Aorta (tissue), 5 donors: Measurements from ENCODE around the gene FDX1. TPM values are rescaled to one million over a fixed set of nuclear protein-coding genes. Genes with fewer than 3 reads are reported as not detected.

ENCODE experiments used
- ATAC-seq: fragments of 200-7000 bp; cut with Tn5 transposase; one replicate; pipeline ENCODE4 v1.9.1; 2022; ENCODE audit warnings: moderate library complexity; ENCODE audit not compliant: low FRiP score
- DNase-seq, 2 donors: peaks; one replicate each; pipeline ENCODE4 v3.0.0-alpha.2; 2020
- H3K27ac ChIP-seq, 2 donors: one replicate each; pipeline ENCODE4 v1.5.1; 2013; ENCODE audit warnings: low read length in 2 of 2, mild to moderate bottlenecking in 2 of 2, moderate library complexity in 2 of 2, control low read depth in 1 of 2, inconsistent platforms in 1 of 2, low read depth in 1 of 2
- H3K27me3 ChIP-seq, 2 donors: one replicate each; pipeline ENCODE4 v1.6.1; 2013; ENCODE audit warnings: control low read depth in 1 of 2, low read length in 1 of 2, mild to moderate bottlenecking in 1 of 2, moderate library complexity in 1 of 2; ENCODE audit not compliant: insufficient read depth in 2 of 2, control insufficient read depth in 1 of 2
- H3K36me3 ChIP-seq, 2 donors: one replicate each; pipeline ENCODE4 v1.6.1; 2013; ENCODE audit warnings: control low read depth in 1 of 2, low read length in 1 of 2, mild to moderate bottlenecking in 1 of 2; ENCODE audit not compliant: insufficient read depth in 2 of 2, control insufficient read depth in 1 of 2
- H3K4me1 ChIP-seq, 2 donors: one replicate each; pipeline ENCODE4 v1.6.1; 2013; ENCODE audit warnings: low read length in 2 of 2, control low read depth in 1 of 2, mild to moderate bottlenecking in 1 of 2, moderate library complexity in 1 of 2; ENCODE audit not compliant: insufficient read depth in 2 of 2, control insufficient read depth in 1 of 2
- H3K4me3 ChIP-seq, 2 donors: one replicate each; pipeline ENCODE4 v1.5.1; 2013; ENCODE audit warnings: low read length in 2 of 2, control low read depth in 1 of 2, mild to moderate bottlenecking in 1 of 2
- H3K9me3 ChIP-seq: one replicate; pipeline ENCODE4 v1.6.1; 2013; ENCODE audit warnings: mild to moderate bottlenecking, low read length; ENCODE audit not compliant: control insufficient read depth
- WGBS, 2 donors: extraction: QIAGEN DNeasy Blood & Tissue Kit; methylation state at CpG; one replicate each; pipeline ENCODE4 v1.1.7; 2013; 5-methylcytosine and 5-hydroxymethylcytosine counted together
- intact Hi-C, 2 donors: fragments of 100-400 bp; cut with DNase I; formaldehyde crosslinking; loops; one replicate each; pipeline versions ENCODE4 v1.14.2 to v1.15.0; 2022
- polyA plus RNA-seq, 2 donors: library from polyadenylated mRNA; stranded (reverse); fragments of 200-250 nt; gene quantifications; one replicate each; pipeline ENCODE4 v1.2.3, GENCODE V29; 2013
- total RNA-seq, 2 donors: library from RNA; stranded (reverse); fragmentation: NEBNext Ultra II Directional; extraction: Animal tissue kit (Norgen Biotek cat#: 25700); gene quantifications; one replicate each; pipeline ENCODE4 v1.2.1, GENCODE V29; 2021
- donor health status: healthy with polysubstance abuse.
- donor health status: Bipolar disorder and iron deficiency.
- donor health status: DM: no; HTN: no; CAD: no.
- donor health status: DM: no; HTN: no; CAD: no.
- donor health status: DM: yes; HTN: yes; CAD: no.

Gene FDX1
- total and polyA plus RNA-seq, 4 donors: 6.4 to 15.5 (median 8.4) TPM

DNA sequence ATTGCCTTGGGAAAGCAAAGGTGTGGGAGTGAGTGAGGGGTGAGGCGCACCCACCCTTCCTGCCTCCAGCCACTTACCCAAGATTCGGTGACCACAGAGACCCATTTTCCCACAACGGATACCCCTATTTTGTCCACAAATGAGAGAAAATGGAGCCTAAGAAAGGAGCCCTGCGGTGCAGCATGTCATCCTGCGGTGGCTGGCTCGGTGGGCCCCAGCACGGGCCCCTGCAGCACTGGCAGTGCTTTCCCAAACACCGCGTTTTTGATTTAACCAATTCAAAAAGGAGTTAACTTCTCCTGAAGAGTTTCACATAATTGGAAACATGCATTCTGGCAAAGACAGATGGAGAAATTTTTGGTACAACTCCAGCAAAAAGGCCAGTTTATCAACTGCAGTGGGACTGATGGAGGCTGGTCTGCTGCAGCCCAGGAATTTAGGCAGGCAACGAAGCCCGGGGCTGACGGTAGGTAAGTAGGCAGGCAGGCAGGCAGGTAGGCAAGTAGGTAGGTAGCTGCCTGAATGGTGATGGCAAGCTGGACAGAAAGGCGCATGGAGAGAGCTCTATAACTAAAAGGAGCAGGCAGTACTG, 84.2 kb downstream of the FDX1 start:
- DNase-seq (no peak), ATAC-seq (peak; percentile 33)
- Histone ChIP-seq H3K27ac (no peak overlapping the region), H3K4me1 (no peaks in the 10 kb centered on the region), H3K27me3 (no peaks in the 10 kb centered on the region), H3K4me3 (no peak overlapping the region), H3K36me3 (no peaks in the 10 kb centered on the region), H3K9me3 (no peaks in the 10 kb centered on the region)
- intact Hi-C loops: no loop called here
- 31 to 40% methylated on average over 13 of the region's 13 CpGs for WGBS, 2 donors

Other genes with a start within 250 kb of the FDX1 start
- gene RDX, start 133.3 kb upstream of the FDX1 start, total RNA-seq: 100 to 1,000 TPM; 110 to 144 TPM
- gene RDX, start 133.3 kb upstream of the FDX1 start, polyA plus RNA-seq: 10 to 100 TPM; 22.6 to 32.7 TPM